Measurements from ENCODE around the gene PRR20G.

The PRR20G gene

DNA sequence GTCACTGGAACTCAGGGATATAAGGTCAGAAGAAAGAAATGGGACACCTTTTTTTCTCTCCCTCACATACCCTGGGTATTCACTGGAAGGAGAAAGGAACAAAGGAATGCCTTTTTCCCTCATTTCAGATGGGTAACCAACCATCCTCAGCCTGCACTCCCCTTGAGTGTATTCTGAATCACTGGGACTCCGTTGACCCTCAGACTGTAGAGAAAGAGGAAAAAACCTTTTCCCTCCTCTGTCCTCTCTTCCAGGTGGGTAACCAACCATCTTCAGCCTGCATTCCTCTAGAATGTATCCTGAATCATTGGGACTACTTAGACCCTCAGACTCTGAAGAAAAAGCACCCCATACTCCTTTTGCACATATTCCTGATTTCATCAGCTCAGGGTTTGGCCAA, 11.4 kb downstream of the PRR20G start:
- TF ChIP-seq, protein P1, sequence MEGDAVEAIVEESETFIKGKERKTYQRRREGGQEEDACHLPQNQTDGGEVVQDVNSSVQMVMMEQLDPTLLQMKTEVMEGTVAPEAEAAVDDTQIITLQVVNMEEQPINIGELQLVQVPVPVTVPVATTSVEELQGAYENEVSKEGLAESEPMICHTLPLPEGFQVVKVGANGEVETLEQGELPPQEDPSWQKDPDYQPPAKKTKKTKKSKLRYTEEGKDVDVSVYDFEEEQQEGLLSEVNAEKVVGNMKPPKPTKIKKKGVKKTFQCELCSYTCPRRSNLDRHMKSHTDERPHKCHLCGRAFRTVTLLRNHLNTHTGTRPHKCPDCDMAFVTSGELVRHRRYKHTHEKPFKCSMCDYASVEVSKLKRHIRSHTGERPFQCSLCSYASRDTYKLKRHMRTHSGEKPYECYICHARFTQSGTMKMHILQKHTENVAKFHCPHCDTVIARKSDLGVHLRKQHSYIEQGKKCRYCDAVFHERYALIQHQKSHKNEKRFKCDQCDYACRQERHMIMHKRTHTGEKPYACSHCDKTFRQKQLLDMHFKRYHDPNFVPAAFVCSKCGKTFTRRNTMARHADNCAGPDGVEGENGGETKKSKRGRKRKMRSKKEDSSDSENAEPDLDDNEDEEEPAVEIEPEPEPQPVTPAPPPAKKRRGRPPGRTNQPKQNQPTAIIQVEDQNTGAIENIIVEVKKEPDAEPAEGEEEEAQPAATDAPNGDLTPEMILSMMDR (IDR thresholded peaks at IDR 0.05; ENCODE audit: unreplicated experiment in 3 of 3): no peak
- Mint-ChIP-seq H3K36me3 (ENCODE audit: low read depth) (no peaks in the 10 kb centered on the region), H3K4me3 (no peak overlapping the region), H3K9me3 (peaks cover 8% of the 10 kb centered on the region), H3K27me3 (ENCODE audit: low read depth) (peaks cover 27% of the 10 kb centered on the region), H3K27ac (no peak overlapping the region), H3K4me1 (no peaks in the 10 kb centered on the region)

- no peak overlapping the region for H3K4me3 Mint-ChIP-seq
- H3K36me3 Mint-ChIP-seq (ENCODE audit: low read depth): no peaks in the 10 kb centered on the region
- no peaks in the 10 kb centered on the region for H3K4me1 Mint-ChIP-seq
- peaks cover 26% of the 10 kb centered on the region for H3K27me3 Mint-ChIP-seq (ENCODE audit: low read depth)
- H3K27ac Mint-ChIP-seq: no peak overlapping the region
- TF ChIP-seq, protein P1 (IDR thresholded peaks at IDR 0.05; ENCODE audit: unreplicated experiment in 3 of 3): no peak
- peaks cover 8% of the 10 kb centered on the region for H3K9me3 Mint-ChIP-seq
These were observed 12.5 kb downstream of the PRR20G start for GRCh38 chr3:127275287-127275781.

DNA sequence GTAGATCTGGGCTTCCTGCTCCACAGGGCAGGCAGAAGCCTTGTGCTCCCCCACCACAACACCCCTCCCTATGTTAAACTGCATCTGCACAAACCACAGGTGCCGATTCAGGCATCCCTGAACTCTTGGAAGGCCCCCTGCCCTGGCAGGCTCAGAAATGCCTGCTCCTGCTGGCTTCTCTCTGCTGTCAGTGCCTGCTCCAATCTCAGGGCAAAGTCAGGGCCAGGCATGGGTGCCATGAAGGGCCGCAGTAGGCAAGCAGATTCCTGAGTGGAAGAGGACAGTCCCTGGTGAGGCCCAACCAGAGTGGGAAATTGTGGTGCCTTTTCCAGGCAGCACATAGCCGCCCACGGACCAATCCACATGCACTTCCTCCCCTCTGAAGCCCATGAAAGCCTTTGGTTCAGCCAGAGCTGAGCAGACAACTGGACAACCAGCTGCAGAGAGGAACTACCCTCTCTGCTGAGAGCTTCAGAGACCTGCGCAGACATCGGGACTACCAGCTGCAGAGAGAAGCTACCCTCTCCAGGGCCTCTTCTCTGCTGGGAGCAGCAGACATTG, 13.6 kb downstream of the PRR20G start:
- Mint-ChIP-seq H3K4me1 (no peaks in the 10 kb centered on the region), H3K36me3 (ENCODE audit: low read depth) (no peaks in the 10 kb centered on the region), H3K4me3 (no peak overlapping the region), H3K27ac (no peak overlapping the region), H3K9me3 (peaks cover 16% of the 10 kb centered on the region), H3K27me3 (ENCODE audit: low read depth) (peaks cover 26% of the 10 kb centered on the region)
- TF ChIP-seq, protein P1 (IDR thresholded peaks at IDR 0.05; ENCODE audit: unreplicated experiment in 3 of 3): no peak

- Mint-ChIP-seq H3K4me3 (no peak overlapping the region), H3K36me3 (ENCODE audit: low read depth) (no peaks in the 10 kb centered on the region), H3K4me1 (no peaks in the 10 kb centered on the region), H3K9me3 (peaks cover 22% of the 10 kb centered on the region), H3K27me3 (ENCODE audit: low read depth) (peaks cover 26% of the 10 kb centered on the region), H3K27ac (no peak overlapping the region)
- TF ChIP-seq, protein P1 (IDR thresholded peaks at IDR 0.05; ENCODE audit: unreplicated experiment in 3 of 3): no peak
These were observed 14.6 kb downstream of the PRR20G start for GRCh38 chr3:127273206-127273605.

GRCh38 chr3:127266186-127266585, 21.7 kb downstream of the PRR20G start:
- Mint-ChIP-seq H3K36me3 (ENCODE audit: low read depth) (no peaks in the 10 kb centered on the region), H3K27me3 (ENCODE audit: low read depth) (peaks cover 9% of the 10 kb centered on the region), H3K27ac (no peak overlapping the region), H3K4me1 (no peaks in the 10 kb centered on the region), H3K4me3 (no peak overlapping the region), H3K9me3 (peaks cover 18% of the 10 kb centered on the region)
- TF ChIP-seq, protein P1 (IDR thresholded peaks at IDR 0.05; ENCODE audit: unreplicated experiment in 3 of 3): no peak

DNA sequence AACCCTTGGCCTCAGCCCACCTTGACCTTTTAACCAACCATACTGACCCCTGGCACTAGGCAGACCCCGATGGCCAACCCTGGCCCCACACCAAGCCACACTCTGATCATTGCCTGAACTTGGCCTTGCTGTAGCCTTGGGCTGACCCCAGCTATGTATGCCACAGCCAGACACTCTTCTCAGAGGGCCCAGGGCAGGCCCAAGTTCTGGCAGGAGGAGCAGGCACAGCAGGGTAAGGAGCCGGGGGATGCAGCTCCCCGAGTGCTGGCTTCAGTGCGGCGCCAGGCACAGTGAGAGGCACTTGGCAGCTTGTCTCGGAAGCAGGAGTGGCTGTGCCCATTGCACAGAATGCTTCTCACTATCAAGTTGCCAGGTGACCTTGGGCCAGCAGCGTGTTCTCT, 22.3 kb downstream of the PRR20G start:
- TF ChIP-seq, protein P1 (IDR thresholded peaks at IDR 0.05; ENCODE audit: unreplicated experiment in 3 of 3): no peak
- Mint-ChIP-seq H3K27ac (no peak overlapping the region), H3K9me3 (peaks cover 18% of the 10 kb centered on the region), H3K4me3 (no peak overlapping the region), H3K27me3 (ENCODE audit: low read depth) (peaks cover 9% of the 10 kb centered on the region), H3K36me3 (ENCODE audit: low read depth) (no peaks in the 10 kb centered on the region), H3K4me1 (no peaks in the 10 kb centered on the region)

Data from nephron (organoid).